GM23248 (cell line): ENCODE data around the gene NLRP9. TPM values are rescaled to one million over a fixed set of nuclear protein-coding genes. Genes with fewer than 3 reads are reported as not detected.
"Not testable (repeated sequence)": the region's sequence is repeated elsewhere in the genome, so short reads cannot be mapped to it uniquely, and the experiment has no call there.

Source experiments
- DNase-seq: peaks from one replicate; pipeline ENCODE4 v3.0.0-alpha.2; 2015
- H2AFZ ChIP-seq: fragments of 200-600 bp; sonication (generic); 2 replicates; pipeline ENCODE4 v1.6.1; 2016; ENCODE audit warnings: antibody characterized with exemption
- H3F3A ChIP-seq: fragments of 200-600 bp; sonication (generic); 2 replicates; pipeline ENCODE4 v1.6.1; 2016; ENCODE audit warnings: mild to moderate bottlenecking, antibody characterized with exemption, mixed run types; ENCODE audit not compliant: insufficient read depth
- H3K27ac ChIP-seq: fragments of 200-600 bp; sonication (generic); 2 replicates; pipeline ENCODE4 v1.5.1; 2016; ENCODE audit warnings: mild to moderate bottlenecking
- H3K27me3 ChIP-seq: fragments of 200-600 bp; sonication (generic); replicated peaks from 2 replicates; pipeline ENCODE4 v1.6.1; 2016; ENCODE audit warnings: mild to moderate bottlenecking; ENCODE audit not compliant: insufficient read depth
- H3K36me3 ChIP-seq: fragments of 200-600 bp; sonication (generic); 2 replicates; pipeline ENCODE4 v1.6.1; 2016; ENCODE audit warnings: low read depth, mild to moderate bottlenecking
- H3K4me1 ChIP-seq: fragments of 200-600 bp; sonication (generic); 2 replicates; pipeline ENCODE4 v1.6.1; 2016; ENCODE audit warnings: mild to moderate bottlenecking; ENCODE audit not compliant: insufficient read depth
- H3K4me2 ChIP-seq: fragments of 200-600 bp; sonication (generic); one replicate; pipeline ENCODE4 v1.6.1; 2016; ENCODE audit warnings: mild to moderate bottlenecking; ENCODE audit not compliant: unreplicated experiment
- H3K4me3 ChIP-seq: fragments of 200-600 bp; sonication (generic); 2 replicates; pipeline ENCODE4 v1.5.1; 2016; ENCODE audit warnings: mild to moderate bottlenecking
- H3K79me2 ChIP-seq: fragments of 200-600 bp; sonication (generic); 2 replicates; pipeline ENCODE4 v1.6.1; 2016; ENCODE audit warnings: mild to moderate bottlenecking; ENCODE audit not compliant: insufficient read depth
- H3K9ac ChIP-seq: fragments of 200-600 bp; sonication (generic); 2 replicates; pipeline ENCODE4 v1.6.1; 2016; ENCODE audit warnings: mild to moderate bottlenecking
- H3K9me2 ChIP-seq: fragments of 200-600 bp; sonication (generic); 2 replicates; pipeline ENCODE4 v1.6.1; 2016; ENCODE audit warnings: mixed run types, mild to moderate bottlenecking, moderate library complexity; ENCODE audit not compliant: insufficient read depth
- H3K9me3 ChIP-seq: fragments of 200-600 bp; sonication (generic); one replicate; pipeline ENCODE4 v1.6.1; 2017; ENCODE audit warnings: low read depth
- H4K20me1 ChIP-seq: fragments of 200-600 bp; sonication (generic); 2 replicates; pipeline ENCODE4 v1.6.0; 2016; ENCODE audit not compliant: insufficient read depth
- EZH2 ChIP-seq: fragments of 200-600 bp; sonication (generic); IDR thresholded peaks from 2 replicates; pipeline ENCODE4 v1.6.1; 2018; ENCODE audit warnings: antibody characterized with exemption, mild to moderate bottlenecking; ENCODE audit not compliant: insufficient read depth, poor library complexity, severe bottlenecking
- EZH2phosphoT487 ChIP-seq: fragments of 200-600 bp; sonication (generic); IDR thresholded peaks from 2 replicates; pipeline ENCODE4 v1.6.1; 2018; ENCODE audit warnings: antibody characterized with exemption, moderate library complexity, mild to moderate bottlenecking, low read depth; ENCODE audit not compliant: insufficient read depth
- WGBS, 2 experiments: methylation state at CpG; one replicate each; pipeline ENCODE4 v1.1.6; 2015 to 2017; ENCODE audit warnings: low lambda C conversion rate in 2 of 2, low coverage in 1 of 2; ENCODE audit errors: missing lambda C conversion rate in 2 of 2; 5-methylcytosine and 5-hydroxymethylcytosine counted together
- in situ Hi-C: fragments of 300-500 bp; cut with MboI; formaldehyde crosslinking; loops from 2 replicates; pipeline ENCODE4 v1.15.0; 2020
- polyA plus RNA-seq: library from polyadenylated mRNA; unstranded; fragments of >200 nt; fragmentation: Nextera tagmentation; extraction: Ambion mirVana; gene quantifications from 2 replicates; pipeline ENCODE4 v1.2.1, GENCODE V29; 2016
- total RNA-seq: library from RNA; depleted of rRNA; stranded (reverse); fragments of >200 nt; shearing (Covaris generic); gene quantifications from 2 replicates; pipeline ENCODE4 v1.2.3, GENCODE V29; 2014

Gene NLRP9
- total and polyA plus RNA-seq, 2 experiments from 2014 or later, result not detected

DNA sequence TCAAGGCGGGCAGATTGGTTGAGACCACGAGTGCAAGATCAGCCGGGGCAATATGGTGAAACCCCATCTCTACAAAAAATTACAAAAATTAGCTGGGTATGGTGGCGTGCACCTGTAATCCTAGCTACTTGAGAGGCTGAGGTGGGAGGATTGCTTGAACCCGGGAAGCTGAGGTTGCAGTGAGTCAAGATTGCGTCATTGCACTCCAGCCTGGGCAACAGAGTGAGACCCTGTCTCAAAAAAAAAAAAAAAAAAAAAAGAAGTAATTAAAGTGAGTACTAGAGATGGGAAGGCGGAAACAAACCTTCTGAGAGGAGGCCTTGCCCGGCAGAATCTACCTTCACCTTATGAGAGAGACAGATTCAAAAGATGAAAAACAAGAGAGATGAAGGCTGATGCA, 14.7 kb downstream of the NLRP9 start:
- H2AFZ ChIP-seq, result no peak overlapping the region
- H3K27me3 ChIP-seq, result no peaks in the 10 kb centered on the region
- 47 to 50% methylated on average over 8 of the region's 8 CpGs for WGBS, 2 experiments
- no peaks in the 10 kb centered on the region for H3F3A ChIP-seq
- TF ChIP-seq EZH2 (no peak), EZH2phosphoT487 (no peak)
- H3K79me2 ChIP-seq, result no peaks in the 10 kb centered on the region
- no peak overlapping the region for H3K27ac ChIP-seq
- no peaks in the 10 kb centered on the region for H4K20me1 ChIP-seq
- H3K36me3 ChIP-seq, result no peaks in the 10 kb centered on the region
- no peaks in the 10 kb centered on the region for H3K4me1 ChIP-seq
- H3K4me3 ChIP-seq, result no peak overlapping the region
- no peaks in the 10 kb centered on the region for H3K9me2 ChIP-seq
- H3K9me3 ChIP-seq, result peaks cover 4% of the 10 kb centered on the region
- DNase-seq, result no peak
- H3K9ac ChIP-seq, result no peak overlapping the region
- in situ Hi-C loops, result no loop called here
- no peak overlapping the region for H3K4me2 ChIP-seq

DNA sequence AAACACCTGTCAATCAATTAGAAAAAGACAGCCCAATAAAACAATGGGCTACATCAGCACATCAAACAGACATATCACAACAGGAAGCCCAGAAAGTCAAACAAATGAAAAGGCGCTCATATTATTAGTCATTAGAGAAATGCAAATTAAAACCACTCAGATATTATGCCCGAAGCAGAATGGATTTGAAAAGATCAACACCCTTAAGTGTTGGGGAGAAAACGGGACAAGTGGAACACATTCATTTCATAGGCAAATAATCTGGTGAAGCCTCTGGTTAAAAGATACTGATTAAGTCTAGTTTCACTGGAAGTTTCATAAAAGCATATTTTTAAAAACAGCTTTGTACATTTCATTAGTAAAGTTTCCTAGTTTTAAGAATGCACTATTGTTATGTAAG, 17.4 kb downstream of the NLRP9 start:
- Histone ChIP-seq H2AFZ (no peak overlapping the region), H3F3A (no peaks in the 10 kb centered on the region), H3K4me1 (no peaks in the 10 kb centered on the region), H3K9ac (no peak overlapping the region), H3K27ac (no peak overlapping the region), H3K9me2 (no peaks in the 10 kb centered on the region), H3K4me3 (no peak overlapping the region), H3K4me2 (no peak overlapping the region), H4K20me1 (no peaks in the 10 kb centered on the region), H3K79me2 (no peaks in the 10 kb centered on the region), H3K27me3 (no peaks in the 10 kb centered on the region), H3K9me3 (peaks cover 4% of the 10 kb centered on the region), H3K36me3 (no peaks in the 10 kb centered on the region)
- TF ChIP-seq EZH2phosphoT487 (no peak), EZH2 (no peak)
- in situ Hi-C loops, result no loop called here
- 16 to 17% methylated on average over 3 of the region's 3 CpGs for WGBS, 2 experiments
- no peak for DNase-seq

- H3K4me2 ChIP-seq, result no peak overlapping the region
- no peaks in the 10 kb centered on the region for H3K79me2 ChIP-seq
- no peak overlapping the region for H3K9ac ChIP-seq
- 12 to 13% methylated on average over 5 of the region's 5 CpGs for WGBS, 2 experiments
- no peak overlapping the region for H3K4me3 ChIP-seq
- H3F3A ChIP-seq, result no peaks in the 10 kb centered on the region
- no peaks in the 10 kb centered on the region for H3K27me3 ChIP-seq
- in situ Hi-C loops, result no loop called here
- no peaks in the 10 kb centered on the region for H3K4me1 ChIP-seq
- H4K20me1 ChIP-seq, result no peaks in the 10 kb centered on the region
- no peaks in the 10 kb centered on the region for H3K9me2 ChIP-seq
- H3K9me3 ChIP-seq, result peaks cover 4% of the 10 kb centered on the region
- H3K36me3 ChIP-seq, result no peaks in the 10 kb centered on the region
- H2AFZ ChIP-seq, result no peak overlapping the region
- no peak for DNase-seq
- no peak overlapping the region for H3K27ac ChIP-seq
- TF ChIP-seq EZH2 (no peak), EZH2phosphoT487 (no peak)
Measured at GRCh38 chr19:55720214-55720746, 17.9 kb downstream of the NLRP9 start.

DNA sequence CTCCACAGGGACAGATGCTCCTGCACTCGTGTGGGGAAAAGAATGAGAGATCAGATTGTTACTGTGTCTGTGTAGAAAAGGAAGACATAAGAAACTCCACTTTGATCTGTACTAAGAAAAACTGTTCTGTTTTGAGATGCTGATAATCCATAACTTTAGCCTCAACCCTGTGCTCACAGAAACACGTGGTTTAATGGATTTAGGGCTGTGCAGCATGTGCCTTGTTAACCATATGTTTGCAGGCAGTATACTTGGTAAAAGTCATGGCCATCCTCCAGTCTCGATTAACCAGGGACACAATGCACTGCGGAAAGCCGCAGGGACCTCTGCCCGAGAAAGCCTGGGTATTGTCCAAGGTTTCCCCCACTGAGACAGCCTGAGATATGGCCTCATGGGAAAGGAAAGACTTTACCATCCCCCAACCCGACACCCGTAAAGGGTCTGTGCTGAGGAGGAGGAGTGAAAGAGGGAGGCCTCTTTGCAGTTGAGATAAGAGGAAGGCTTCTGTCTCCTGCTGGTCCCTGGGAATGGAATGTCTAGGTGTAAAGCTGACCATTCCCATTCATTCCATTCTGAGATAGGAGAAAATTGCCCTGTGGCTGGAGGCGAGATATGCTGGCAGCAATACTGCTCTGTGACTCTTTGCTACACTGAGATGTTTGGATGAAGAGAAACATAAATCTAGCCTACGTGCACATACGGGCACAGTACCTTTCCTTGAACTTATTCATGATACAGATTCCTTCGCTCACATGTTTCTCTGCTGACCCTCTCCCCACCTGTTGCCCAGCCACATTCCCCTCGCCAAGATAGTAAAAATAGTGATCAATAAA, 20.1 kb downstream of the NLRP9 start:
- H3K27me3 ChIP-seq, result not testable (repeated sequence)
- 41 to 42% methylated on average over 13 of the region's 13 CpGs for WGBS, 2 experiments

More for the DNA sequence above, 20.1 kb downstream of the NLRP9 start:
- in situ Hi-C loops, H3K4me3 ChIP-seq, H3K9me3 ChIP-seq, H3F3A ChIP-seq, H3K36me3 ChIP-seq, H3K4me1 ChIP-seq, DNase-seq, H3K9ac ChIP-seq, H3K27ac ChIP-seq, H2AFZ ChIP-seq, H3K79me2 ChIP-seq, H3K9me2 ChIP-seq, H4K20me1 ChIP-seq, H3K4me2 ChIP-seq: not testable (repeated sequence)
